Sigmoid colon (tissue), 4 donors: Measurements from ENCODE around the gene LGR5.

ENCODE experiments used
- CTCF ChIP-seq, 4 experiments: fragments of 450-650 bp in 3 of 4; fragments of 200-600 bp in 1 of 4; IDR thresholded peaks; one replicate each; pipeline ENCODE4 v1.5.1; 2016 to 2019; ENCODE audit warnings: antibody characterized with exemption in 4 of 4, mild to moderate bottlenecking in 3 of 4, moderate library complexity in 2 of 4
- POLR2A ChIP-seq, 2 donors: fragments of 450-650 bp; IDR thresholded peaks; one replicate each; pipeline ENCODE4 v1.6.1; 2016; ENCODE audit warnings: antibody characterized with exemption in 2 of 2, mild to moderate bottlenecking in 2 of 2, moderate library complexity in 2 of 2
- POLR2AphosphoS5 ChIP-seq, 4 donors: sonication (generic); formaldehyde crosslinking; IDR thresholded peaks; one replicate each; pipeline ENCODE4 v1.6.1; 2017; ENCODE audit warnings: antibody characterized with exemption in 4 of 4

- TF ChIP-seq POLR2A (IDR thresholded peaks at IDR 0.05) (no peak), CTCF (IDR thresholded peaks at IDR 0.05) (no peak), POLR2AphosphoS5 (IDR thresholded peaks at IDR 0.05) (no peak)
Observed at GRCh38 chr12:71592841-71593240, 153.2 kb downstream of the LGR5 start.
